GM19238 (cell line): ENCODE data around the gene KRTAP10-7.
"Not testable (repeated sequence)": the region's sequence is repeated elsewhere in the genome, so short reads cannot be mapped to it uniquely, and the experiment has no call there.

Source experiments
- DNase-seq: peaks from one replicate; pipeline ENCODE4 v3.0.0; 2011; ENCODE audit warnings: low spot score; ENCODE audit not compliant: insufficient read length

Gene KRTAP10-7

DNA sequence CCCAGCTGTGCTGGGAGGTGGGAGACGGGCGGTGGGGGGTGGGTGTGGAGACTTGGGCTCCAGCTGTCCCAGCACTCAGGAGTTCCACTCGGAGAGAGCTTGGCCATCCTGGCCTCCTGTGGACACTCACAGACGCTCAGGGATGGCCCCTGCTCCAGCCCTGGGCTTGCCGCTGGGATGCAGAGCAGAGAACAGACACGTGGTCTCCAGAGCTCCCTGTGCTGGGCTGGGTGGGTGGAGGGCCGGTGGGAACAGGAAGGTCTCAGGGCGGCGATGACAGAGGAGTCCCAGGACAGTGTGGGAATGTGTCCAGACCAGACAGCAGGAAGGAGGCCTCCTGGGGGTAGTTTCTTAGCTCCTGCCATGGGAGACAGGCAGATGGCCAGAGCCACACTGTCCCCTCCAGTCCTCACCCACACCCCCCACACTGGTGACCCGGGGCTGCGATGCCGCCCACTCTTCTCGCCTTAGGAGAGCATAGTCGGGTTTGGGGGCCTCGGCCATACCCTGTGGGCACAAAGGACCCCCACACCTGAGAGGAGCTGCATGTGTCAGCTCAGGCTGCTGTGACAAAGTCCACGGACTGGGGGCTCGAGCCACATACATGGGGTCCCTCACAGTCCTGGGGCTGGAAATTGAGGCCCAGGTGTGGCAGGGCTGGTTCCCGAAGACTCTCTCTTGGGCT is 28.5 kb downstream of the KRTAP10-7 start:
- DNase-seq = no peak

DNA sequence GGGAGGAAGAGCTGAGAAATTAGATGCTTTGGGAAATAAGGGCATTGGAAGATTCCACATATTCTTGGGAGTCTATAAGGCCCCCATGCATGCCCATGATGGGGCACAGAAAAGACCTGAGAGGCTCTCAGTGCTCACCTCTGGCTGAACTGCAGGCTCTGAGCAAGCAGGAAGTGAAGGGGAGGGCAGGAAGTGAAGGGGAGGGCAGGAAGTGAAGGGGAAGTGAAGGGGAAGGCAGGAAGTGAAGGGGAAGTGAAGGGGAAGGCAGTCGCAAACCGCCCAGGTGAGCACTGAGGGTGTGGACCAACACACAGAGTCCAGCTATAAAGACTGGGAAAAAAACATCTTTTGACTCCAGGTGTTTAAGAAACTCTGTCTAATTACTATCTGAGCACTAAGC is 30.0 kb downstream of the KRTAP10-7 start:
- DNase-seq = no peak

DNA sequence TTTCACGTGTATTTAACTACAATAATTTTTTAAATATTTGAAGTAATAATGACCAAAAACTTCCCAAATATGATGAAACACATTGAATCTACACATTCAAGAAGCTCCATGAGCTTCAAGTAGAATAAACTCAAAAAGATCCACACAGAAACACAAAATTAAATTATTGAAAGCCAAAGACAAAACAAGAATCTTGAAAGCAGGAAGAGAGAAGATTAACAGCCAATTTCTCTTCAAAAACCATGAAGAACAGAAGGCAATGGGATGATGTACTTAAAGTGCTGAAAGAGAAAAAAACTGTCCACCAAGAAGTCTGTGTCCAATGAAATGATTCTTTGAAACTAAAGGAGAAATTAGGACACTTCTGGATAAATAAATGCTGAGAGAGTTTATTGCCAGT is 31.7 kb downstream of the KRTAP10-7 start:
- DNase-seq = no peak

DNA sequence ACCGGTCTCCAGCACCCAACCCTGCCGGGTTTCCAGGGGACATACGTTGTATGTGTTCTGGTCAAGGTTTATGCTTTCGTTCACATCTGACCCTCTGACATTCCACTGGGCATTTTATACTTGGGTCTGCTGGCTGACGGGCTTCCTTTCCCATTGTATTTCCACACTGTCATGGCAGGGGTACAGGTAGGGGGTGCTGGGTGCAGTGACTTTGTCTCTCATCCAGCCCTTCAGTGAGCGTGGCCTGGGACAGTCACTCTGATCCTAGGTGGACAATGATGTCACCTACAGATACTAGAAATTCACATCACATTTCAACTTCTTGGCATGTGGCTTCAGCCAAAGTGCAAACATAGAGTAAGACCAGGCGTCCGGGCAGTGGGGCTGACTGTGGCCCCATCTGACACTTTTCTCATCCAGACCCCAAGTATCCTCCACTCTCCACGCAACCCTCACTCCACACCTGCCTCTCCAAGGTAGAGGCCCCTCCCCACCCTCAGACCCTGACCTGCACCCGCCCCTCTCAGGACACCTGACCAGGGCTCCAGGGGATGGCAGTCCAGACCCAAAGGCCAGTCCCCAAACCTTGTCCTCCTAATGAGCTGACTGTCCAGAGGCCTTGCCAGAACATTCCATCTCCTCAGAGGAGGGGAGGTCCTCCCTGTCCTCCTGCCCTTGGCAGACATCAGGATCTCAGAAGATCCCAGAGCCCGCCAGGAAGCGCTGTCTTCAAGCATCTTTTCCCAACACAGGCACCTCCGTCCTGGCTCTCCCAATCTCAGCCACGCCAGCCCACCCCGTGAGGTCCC is 36.0 kb downstream of the KRTAP10-7 start:
- no peak for DNase-seq

DNA sequence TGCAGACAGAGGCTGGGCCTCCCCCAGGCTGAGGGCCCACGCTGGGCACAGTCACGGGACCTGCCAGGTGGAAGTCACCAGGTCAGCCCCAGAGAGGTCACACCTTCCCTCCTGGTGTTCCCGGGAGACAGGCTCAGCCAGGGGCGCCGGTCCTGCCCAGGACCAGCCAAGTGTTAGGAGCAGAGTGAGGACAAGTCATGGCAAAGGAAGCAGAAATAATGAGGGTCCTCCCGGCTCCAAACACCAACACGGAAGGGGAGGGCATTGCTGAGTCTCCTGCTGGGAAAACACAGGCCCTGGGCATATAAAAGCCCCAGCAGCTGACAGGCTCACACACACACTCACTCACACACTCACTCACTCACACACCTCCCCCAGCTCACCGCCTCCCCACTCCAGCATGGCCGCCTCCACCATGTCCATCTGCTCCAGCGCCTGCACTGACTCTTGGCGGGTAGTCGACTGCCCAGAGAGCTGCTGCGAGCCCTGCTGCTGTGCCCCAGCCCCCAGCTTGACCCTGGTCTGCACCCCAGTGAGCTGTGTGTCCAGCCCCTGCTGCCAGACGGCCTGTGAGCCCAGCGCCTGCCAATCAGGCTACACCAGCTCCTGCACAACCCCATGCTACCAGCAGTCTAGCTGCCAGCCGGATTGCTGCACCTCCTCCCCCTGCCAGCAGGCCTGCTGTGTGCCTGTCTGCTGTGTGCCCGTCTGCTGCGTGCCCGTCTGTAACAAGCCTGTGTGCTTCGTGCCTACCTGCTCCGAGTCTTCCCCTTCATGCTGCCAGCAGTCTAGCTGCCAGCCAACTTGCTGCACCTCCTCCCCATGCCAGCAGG is 36.8 kb downstream of the KRTAP10-7 start, which contains the start of gene KRTAP10-10:
TSS of gene KRTAP10-10 (plus strand) at position 339 of the 833 bp plus-strand sequence. CDS start at position 401, 62 bp downstream.
- DNase-seq = no peak

DNA sequence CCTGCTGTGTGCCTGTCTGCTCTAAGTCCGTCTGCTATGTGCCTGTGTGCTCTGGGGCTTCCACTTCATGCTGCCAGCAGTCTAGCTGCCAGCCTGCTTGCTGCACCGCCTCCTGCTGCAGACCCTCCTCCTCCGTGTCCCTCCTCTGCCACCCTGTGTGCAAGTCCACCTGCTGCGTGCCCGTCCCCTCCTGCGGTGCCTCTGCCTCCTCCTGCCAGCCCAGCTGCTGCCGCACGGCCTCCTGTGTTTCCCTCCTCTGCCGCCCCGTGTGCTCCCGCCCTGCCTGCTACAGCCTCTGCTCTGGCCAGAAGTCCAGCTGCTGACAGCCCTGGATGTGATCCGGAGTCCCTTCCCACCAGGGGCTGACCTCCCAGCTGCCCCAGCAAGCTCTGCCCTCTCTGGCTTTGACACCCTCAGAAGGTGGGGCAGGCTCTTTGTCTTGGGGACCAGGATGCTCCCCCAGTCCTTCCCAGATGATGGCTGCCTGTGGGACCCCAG is 37.5 kb downstream of the KRTAP10-7 start:
- not testable (repeated sequence) for DNase-seq

DNA sequence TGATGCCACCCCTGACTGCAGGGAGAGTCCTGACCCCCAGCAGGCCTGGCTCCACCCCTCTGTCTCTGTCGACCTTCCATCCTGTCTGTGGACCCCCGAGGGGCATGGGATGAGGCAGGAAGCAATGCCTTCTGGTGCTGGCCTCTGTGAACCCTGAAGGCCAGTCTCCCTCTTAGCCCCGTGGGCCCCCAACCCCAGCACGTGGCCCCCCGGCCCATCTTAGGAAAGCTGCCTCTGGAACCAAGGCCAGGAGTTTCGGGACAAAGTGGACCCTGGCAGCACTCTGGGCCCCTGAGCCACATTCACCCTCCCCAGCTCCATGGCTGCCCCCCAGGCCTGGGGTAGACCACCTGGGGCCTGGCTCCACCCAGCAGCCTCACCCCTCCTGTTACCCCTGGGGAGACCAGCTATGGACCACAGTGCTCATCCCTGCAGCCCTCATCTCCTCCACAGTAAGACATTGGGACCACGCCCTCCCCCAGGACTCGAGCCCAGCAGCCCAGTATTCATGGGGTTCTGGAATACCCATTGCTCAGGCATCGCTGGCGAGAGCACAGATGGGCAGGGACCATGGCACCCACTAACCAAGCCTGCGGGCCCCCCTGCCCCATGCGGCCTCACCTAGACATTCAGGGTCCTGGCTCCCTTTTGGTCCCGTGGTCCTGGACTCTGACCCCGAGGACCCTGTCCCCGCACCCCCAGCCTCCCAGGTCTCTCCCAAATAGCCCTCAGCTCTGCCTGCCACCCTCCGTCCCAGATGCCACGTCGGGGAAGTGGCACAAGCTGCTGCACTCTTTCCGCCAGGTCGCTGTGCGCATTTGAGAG is 38.3 kb downstream of the KRTAP10-7 start:
- not testable (repeated sequence) for DNase-seq

DNA sequence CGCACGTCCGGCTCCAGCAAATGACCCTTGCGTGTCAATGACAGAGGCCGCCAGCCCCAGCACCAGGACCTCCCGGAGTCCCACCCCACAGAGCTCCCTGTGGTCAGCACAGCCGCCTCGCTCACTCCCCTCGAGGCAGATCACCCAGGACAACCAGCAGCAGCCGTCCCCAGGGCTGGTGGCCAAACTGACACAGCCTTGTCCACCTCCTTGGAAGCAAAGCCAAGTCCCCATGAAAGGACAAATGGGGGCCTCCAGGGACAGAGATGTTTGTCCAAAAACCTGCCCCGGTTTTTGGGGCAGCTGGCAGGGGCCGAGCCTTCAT is 38.9 kb downstream of the KRTAP10-7 start:
- DNase-seq = no peak

DNA sequence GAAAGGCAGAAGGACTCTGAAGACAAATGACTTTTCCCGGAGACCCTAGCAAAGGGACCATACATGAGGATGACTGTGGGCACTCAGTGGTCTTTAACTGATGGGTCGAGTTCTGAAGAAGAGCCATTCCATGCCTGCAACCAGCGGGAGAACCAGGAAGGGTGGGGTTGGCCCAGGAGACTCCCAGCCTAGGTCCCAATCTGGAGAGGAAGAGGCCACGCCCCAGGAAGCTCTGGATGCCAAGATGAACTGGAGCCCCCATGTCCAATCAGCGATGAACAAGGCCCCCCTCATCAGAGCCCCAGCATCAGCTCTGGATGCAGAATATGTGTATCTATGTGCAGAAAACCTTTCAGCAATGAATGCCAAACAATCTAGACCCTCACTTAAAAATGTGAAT is 40.4 kb downstream of the KRTAP10-7 start:
- no peak for DNase-seq

DNA sequence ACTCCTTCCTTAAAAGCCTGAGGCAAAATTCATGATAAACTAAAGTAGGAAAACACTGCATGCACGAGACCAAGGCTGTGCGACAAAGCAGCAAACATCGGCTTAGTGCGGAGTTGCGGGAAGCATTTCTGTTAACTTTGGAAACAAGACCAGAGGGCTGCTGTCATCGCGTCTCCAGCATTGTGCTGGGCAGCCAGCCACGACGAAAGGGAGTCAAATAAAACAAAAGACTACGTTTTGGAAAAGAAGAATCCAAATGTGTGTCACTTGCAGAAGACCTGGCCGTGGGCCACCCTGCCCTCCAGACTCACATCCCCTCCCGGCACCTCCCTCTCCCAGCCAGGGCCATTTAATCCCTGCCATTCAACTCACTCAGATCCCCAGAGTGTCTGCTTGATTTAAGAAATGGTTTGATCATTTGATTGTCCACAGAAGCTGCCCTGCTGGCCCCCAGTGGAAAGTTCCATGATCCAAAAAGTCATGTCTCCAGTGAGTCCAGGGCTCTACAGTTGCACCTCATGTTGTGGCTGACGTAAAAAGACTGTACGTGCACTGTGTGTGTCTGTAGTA is 43.4 kb downstream of the KRTAP10-7 start:
- DNase-seq = no peak

DNA sequence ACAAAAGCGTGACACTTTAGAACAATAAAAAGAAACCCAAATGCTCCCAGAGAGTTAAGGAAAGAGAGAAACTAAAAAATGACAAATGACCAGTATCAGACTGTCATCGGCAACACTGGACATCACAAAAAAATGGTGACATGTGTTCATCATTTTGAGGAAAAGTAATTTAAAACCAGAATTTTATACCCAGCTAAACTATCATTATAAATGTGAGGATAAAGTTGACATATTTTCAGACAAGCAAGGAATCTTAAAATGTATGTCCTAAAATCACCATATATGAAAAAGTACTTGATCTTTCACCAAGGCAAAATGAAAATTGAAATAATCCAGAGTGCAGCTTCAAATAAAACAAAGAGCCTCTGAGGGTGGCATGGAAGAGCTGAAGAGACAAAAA is 44.5 kb downstream of the KRTAP10-7 start:
- DNase-seq = no peak

DNA sequence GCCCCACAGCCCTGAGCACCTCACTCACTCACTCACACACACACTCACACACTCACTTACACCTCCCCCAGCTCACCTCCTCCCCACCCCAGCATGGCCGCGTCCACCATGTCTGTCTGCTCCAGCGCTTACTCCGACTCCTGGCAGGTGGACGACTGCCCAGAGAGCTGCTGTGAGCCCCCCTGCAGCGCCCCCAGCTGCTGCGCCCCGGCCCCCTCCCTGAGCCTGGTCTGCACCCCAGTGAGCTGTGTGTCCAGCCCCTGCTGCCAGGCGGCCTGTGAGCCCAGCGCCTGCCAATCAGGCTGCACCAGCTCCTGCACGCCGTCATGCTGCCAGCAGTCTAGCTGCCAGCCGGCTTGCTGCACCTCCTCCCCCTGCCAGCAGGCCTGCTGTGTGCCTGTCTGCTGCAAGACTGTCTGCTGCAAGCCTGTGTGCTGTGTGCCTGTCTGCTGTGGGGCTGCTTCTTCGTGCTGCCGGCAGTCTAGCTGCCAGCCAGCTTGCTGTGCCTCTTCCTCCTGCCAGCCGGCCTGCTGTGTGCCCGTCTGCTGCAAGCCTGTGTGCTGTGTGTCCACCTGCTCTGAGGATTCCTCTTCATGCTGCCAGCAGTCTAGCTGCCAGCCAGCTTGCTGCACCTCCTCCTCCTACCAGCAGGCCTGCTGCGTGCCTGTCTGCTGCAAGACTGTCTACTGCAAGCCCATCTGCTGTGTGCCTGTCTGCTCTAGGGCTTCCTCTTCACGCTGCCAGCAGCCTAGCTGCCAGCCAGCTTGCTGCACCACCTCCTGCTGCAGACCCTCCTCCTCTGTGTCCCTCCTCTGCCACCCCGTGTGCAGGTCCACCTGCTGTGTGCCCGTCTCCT is 46.2 kb downstream of the KRTAP10-7 start, which contains the start of gene KRTAP10-11:
TSS of gene KRTAP10-11 (plus strand) at position 49 of the 856 bp plus-strand sequence. CDS start at position 94, 45 bp downstream.
- not testable (repeated sequence) for DNase-seq

DNA sequence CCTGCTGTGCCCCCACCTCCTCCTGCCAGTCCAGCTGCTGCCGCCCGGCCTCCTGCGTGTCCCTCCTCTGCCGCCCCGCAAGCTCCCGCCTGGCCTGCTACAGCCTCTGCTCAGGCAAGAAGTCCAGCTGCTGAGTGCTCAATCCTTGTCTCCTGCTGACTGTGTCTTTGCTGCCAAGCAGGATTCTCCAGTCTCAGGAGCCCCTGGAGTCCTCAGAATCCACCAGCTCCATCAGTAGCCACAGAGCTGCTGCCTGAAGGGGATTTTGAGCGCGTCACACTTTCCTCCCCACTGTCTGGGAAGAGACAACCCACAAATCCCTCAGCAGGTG is 46.8 kb downstream of the KRTAP10-7 start:
- no peak for DNase-seq

DNA sequence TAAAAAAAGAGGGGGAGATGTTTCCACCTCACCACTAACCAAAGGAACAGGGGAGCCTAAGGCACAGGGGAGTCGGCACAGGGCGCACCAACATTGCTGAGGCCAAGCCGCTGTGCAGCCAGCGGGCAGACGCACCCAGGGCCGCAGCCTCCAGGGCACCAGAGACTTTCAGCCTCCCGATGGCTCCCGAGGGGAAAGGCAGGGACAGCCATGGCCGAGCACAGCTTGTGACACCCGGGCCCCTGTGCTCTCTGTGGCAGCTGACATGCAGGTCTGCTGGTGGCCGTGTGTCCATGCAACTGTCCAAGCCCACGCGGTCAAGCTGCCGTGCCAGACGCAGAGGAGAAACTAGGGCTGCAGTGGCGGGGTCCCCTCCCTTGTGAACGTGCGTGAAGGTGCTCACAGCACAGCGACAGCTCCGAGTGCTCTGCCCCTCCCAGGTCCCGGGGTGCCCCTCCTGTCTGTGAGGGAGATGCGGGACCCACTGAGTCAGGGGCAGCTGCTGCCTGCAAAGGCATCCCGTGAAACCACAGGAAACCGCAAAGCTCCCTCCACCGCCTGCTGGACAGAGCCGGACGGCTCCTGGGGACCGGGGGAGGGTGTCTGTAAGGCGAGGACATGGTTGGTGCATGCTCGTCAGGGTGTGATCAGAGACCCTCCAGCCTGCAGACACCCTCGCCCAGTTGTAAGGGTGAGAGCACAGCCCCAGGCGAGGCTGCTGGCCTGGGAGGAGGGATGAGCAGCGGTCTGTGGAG is 48.3 kb downstream of the KRTAP10-7 start:
- DNase-seq = no peak

DNA sequence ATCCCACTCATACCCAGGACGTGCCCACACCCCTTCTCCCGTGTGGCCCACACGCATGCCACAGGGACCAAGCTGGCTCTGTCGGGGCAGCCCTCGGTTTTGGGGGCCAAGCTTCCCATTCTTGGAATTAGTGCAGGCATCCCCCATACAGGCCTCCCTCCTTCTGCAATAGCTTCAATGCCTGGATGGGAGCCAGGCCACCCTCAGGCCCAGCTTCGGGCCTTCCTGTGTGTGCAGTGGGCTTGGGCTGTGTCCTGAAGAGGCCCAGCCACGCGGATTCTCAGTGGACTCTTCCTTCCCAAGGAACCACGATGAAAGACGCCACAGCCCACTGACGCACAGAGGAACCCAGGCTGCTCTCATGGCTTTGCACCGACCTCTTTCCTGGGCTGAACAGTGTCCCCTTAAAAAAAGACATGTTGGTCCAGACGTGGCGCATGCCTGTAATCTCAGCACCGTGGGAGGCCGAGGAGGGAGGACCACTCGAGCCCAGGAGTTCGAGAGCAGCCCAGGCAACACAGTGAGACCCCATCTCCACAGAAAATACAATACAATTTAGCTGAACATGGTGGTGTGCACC is 49.2 kb downstream of the KRTAP10-7 start:
- no peak for DNase-seq

DNA sequence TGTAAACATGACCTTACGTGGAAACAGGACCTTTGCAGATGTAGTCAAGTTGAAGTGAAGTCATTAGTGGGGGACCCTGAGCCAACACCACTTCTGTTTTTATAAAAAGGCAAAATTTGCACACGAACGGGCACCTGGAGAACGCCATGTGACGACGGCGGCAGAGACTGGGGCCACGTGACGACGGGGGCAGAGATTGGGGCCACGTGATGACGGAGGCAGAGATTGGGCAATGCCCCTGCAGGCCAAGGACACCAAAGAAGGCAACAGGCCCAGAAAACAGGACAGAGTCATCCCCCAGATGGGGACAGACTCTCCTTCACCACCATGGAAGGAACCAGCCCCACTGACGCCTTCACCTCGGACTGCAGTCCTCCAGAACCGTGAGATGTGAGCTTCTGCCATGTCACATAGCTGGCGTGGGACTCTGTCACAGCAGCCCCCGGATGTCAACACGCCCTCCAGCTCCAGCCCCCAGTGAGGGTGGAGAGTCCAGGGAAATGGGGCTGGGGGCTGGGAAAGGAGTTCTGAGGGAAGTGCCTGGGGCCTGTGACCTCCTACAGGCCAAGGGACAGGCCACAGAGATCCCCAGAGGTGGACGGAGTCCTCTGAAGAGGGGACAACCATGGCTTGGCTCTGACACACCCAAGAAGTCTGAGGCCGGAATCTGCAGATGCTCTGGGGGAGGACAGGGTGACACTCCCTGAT is 50.0 kb downstream of the KRTAP10-7 start:
- no peak for DNase-seq

DNA sequence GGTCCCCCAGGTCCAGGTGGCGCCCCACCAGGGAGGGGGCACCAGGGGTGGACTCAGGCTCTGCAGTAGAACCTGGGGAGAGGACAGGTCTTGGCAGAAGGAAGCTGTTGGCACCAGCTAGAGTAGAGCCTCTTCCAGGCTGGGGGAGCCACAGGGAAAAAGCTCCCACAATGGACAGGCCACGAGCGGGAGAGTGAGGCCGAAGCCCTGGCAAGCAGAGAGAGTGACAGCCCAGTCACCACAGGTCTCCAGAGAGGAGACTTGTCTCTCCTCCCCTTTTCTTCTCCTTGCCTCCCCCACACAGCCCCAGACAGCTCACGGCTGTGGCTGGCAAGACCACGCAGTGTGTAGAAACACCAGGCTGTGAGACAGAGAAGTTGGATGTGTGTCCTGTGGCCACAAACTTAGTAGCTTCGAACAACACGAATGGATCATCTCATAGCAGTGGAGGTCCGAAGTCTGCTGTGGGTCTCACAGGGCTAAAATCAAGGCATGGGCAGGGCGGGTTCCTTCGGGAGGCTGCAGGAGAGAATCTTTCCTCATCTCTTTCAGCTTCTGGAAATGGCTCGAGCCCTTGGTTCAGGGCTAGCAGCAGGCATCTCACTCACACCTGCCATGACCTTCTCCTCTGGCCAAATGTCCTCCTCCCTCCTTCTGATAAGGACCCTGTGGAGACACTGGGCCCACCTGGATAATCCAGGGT is 50.7 kb downstream of the KRTAP10-7 start:
- DNase-seq = no peak
